Stimulated activated CD4-positive, alpha-beta T cell treated with anti-CD3 and anti-CD28 coated beads, Interleukin-15, amount 100 ng/mL, for 1 hour (primary cell): ENCODE results near the gene KLC3.

Experiments
- DNase-seq, 2 donors: peaks; one replicate each; pipeline ENCODE4 v3.0.0-alpha.2; 2020; ENCODE audit warnings: low read depth in 1 of 2, low spot score in 1 of 2

The KLC3 gene

GRCh38 chr19:45348367-45349125 lies 8.0 kb downstream of the KLC3 start:
- DNase-seq = no peak

DNA sequence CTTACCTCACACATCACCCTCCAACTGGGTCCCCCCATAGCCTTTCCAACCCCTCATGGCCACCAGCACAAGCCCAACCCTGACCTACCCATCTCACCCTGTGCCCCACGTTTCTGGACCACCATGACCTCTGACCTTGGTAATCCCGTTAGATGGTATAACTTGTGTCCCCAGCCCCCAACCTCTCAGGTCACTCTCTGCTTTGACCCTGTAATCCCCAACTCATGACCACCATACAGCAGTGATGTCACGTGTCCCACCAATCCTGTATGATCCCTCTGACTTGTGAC lies 8.5 kb downstream of the KLC3 start:
- no peak for DNase-seq

- DNase-seq = no peak
These were observed 8.9 kb downstream of the KLC3 start for GRCh38 chr19:45349430-45349941.

GRCh38 chr19:45350477-45351058 lies 10.0 kb downstream of the KLC3 start:
- no peak for DNase-seq

GRCh38 chr19:45351401-45351952 lies 10.9 kb downstream of the KLC3 start:
- no peak for DNase-seq

GRCh38 chr19:45352062-45352461 lies 11.5 kb downstream of the KLC3 start:
- no peak for DNase-seq

- DNase-seq = no peak
These were observed 11.9 kb downstream of the KLC3 start for GRCh38 chr19:45352471-45352870.

DNA sequence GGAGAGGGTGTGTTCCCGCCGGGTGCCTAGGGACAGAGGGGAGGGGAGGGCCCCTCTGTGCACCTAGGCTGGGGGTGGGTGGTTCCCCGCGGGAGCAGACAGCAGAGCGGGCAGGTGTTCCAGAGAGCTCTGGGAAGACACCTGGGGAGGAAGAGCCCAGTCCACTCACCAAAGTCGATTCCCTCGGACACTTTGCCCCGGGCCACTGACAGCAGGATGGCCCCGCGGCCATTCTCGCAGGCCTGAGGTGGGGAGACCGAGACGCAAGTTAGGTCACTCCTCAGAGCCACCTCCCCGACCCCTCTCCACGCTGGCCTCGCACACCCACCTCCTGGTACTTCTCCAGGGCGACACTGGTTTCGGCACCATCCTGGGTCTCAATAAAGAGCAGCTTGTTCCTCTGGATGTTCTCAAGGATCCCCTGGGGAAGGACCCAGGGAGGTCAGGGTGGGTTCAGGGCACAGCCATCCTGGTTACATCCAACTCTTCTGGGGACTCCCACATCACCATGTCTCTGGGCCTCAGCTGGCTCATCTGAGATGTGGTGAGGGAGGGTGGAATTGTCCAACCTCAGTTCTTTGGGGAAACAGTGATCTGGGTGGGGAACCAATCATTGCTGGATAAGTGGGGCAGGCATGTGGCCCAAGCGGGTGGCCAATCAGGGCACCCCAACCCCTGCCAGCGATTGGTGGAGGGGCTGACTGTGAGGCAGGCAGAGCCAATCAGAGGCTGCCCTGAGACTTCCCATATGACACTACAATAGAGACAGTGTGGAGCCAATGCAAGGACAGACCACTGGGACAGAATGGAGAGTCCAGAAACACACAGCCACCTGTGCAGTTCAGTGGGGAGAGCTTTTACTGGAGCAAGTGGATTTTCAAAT lies 12.6 kb downstream of the KLC3 start:
- DNase-seq = no peak

DNA sequence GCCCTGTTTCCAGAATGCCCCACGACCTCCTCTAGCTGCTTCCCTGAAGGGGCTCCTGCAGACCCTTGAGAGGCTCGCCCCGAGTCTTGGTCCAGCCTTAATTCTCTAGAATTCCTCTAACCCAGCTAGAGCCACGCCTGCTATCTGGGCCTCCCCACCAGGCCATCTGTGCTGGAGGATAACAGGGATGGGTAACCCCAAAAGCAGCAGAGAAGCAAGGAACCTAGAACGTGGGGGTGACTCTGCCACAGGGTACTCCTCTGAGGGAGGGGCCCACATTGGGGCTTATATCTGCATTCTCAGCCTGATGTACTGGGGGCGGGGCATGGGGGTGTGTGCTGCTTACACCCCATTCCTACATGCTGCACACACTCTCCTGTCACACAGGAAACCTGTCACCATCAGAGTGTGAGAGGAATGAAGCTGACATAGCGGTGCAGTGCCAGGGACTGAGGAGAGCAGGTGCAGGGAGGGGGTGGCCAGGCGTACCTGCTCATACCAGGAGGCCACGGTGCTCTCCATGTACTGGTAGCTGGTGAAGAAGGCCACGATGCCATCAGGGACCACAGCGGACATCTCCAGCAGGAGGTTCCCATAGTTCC lies 13.8 kb downstream of the KLC3 start:
- DNase-seq = no peak

- no peak for DNase-seq
These were observed 14.9 kb downstream of the KLC3 start for GRCh38 chr19:45355402-45355801.

- no peak for DNase-seq
These were observed 15.4 kb downstream of the KLC3 start for GRCh38 chr19:45355910-45356309.

DNA sequence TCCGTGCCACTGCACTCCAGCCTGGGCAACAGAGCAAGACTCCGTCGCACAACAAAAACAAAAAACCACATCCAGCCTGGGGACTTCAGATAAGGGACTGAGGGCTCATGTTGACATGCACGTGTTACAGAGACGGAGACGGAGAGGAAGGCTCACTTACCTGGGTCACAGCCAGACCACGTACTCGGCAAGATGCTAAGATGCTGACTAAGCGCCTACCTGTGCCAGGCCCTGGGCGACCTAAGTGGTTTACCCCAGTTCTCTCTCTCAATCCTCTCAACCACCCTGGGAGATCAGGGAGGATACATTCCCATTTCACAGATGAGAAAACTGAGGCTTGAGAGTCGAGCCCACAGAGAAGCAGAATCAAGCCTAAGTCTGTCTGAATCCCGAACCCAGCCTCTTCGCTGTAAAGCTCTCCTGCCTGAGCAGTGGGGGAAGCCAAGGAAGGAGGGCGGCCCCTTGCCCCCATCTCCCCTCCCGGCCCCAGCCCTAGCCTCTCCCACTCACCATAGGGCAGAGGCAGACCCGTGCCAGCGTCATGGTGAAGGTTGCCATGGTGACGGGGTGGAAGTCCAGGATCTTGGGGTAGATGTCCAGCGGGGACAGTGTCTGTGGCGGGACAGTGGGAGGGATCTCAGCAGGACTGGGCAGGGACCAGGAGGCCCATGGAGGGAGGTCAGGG lies 16.4 kb downstream of the KLC3 start:
- no peak for DNase-seq

- no peak for DNase-seq
These were observed 16.9 kb downstream of the KLC3 start for GRCh38 chr19:45357445-45357783.

DNA sequence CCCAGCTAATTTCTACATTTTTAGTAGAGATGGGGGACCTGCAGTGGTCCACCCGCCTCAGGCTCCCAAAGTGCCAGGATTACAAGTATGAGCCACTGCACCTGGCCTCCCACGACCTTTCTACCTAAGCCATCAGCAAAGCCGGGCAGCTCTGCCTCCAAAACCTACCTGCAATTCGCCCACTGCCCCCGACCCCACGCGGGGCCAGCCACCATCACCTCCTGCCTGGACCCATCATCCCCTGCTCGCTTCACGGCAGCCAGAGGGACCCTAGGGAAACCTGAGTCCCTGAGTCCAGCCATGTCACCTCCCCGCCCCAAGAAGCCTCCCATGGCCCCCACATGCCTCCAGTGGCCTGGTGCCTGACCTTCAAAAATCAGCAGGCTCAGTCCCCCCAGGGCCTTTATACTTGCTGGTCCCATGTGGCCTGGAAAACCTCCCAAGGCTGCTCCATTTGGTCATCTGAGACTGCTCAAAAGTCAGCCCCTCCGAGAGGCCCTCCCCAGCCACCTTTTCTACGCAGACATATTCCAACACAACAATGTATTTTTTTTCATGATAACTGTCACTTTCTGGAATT lies 17.8 kb downstream of the KLC3 start:
- DNase-seq = no peak

DNA sequence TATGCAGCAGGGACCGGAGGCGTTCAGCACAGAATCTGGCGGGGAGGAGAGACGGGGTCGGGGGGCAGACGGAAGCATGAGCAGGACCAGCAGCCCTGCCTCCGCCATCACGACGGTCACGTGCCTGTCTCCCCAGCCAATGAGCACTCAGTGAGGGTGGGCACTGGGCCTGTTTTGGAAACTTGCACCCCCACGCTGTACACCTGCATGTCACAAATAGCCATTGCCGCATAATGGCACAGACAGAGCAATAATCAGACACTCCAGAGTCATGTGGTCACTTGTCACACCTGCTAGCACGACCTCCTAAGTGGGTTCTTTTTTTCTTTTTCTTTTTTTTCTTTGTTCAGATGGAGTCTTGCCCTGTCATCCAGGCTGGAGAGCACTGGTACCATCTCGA lies 21.1 kb downstream of the KLC3 start:
- no peak for DNase-seq

GRCh38 chr19:45362291-45362690 lies 21.7 kb downstream of the KLC3 start:
- no peak for DNase-seq

DNA sequence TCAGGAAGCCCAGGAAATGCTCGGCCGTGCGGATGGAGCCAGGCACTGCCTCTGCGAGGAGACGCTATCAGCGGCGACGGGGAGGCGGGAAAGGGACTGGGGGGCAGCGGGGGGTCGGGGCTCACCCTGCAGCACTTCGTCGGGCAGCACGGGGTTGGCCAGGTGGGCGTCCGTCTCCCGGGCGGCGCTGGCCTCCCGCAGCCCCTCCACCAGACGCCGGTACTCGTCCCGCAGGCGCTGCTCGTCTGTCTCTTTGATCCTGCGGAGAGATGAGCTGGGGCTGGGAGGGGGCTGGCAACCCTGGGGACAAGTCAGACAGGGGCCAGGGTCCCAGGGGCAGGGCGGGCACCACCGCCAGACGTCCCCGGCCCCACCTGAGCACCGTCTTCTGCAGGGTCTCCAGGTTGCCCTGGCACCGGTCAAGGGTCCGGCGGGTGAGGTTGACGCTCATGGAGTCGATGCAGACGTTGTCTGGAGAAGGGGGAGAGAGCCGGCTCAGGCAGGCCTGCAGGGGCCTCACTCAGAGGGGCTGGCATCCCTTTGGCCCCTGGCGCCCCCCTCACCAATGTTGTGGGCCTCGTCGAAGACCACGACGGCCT lies 23.4 kb downstream of the KLC3 start:
- no peak for DNase-seq

- no peak for DNase-seq
These were observed 24.1 kb downstream of the KLC3 start for GRCh38 chr19:45364696-45365095.

- no peak for DNase-seq
These were observed 27.6 kb downstream of the KLC3 start for GRCh38 chr19:45368127-45368526.

DNA sequence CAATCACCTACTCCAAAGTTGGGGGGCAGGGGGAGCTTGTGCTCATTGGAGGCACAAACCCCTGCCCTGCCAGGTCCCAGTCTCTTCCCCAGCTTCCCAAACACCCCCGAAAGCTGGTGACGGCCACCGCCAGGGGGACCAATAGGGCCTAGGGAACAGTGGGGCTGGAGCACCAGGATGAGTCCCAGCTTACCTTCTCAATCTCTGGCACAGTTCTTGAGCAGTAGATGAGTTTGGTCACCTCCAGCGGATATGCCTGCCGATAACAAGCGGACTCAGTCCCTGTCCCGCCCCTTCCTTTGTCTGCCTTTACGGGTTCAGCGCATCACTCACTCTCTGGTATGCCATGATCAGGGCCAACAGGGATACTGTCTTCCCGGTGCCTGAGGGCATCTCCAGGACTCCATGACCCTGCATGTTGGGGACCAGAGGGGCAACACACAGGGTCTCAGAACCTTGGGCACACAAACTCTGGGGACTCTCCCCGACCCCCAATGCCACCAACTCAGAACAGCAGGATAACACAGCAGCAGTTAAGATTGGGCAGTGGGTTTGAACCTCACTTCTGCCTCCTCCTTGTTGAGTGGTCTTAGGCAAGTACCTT lies 28.3 kb downstream of the KLC3 start:
- DNase-seq = no peak
